ENCODE measurements around the gene MCHR1. TPM values are rescaled to one million over a fixed set of nuclear protein-coding genes. Genes with fewer than 3 reads are reported as not detected.

Gene MCHR1
- total RNA-seq, 4 donors from 2014 or later, result not detected

DNA sequence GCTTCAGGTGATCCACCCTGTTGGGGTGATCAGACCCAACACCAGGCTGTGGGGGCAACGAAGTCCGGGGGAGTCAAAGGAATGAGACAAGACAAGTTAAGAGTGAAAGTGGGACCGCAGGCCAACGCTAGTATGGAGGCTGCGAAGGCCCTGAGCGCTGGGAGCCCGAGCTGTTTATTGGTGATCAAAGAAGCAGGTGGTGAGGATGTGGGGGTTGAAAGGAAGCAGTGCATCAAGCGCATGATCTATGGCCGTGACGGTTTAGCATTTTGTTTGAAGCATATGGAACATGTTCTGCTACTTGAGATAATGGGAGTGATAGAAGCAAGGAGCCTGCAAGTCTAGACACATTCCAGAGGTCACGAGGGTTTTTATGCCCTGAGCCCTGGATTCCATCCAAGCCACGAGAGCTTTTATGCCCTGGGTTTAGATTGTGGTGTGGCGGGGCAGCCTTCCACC, 49.5 kb downstream of the MCHR1 start:
- DNase-seq (ENCODE audit: low spot score) (no peak), ATAC-seq (ENCODE audit: low FRiP score) (no peak)
- TF ChIP-seq, protein P1, sequence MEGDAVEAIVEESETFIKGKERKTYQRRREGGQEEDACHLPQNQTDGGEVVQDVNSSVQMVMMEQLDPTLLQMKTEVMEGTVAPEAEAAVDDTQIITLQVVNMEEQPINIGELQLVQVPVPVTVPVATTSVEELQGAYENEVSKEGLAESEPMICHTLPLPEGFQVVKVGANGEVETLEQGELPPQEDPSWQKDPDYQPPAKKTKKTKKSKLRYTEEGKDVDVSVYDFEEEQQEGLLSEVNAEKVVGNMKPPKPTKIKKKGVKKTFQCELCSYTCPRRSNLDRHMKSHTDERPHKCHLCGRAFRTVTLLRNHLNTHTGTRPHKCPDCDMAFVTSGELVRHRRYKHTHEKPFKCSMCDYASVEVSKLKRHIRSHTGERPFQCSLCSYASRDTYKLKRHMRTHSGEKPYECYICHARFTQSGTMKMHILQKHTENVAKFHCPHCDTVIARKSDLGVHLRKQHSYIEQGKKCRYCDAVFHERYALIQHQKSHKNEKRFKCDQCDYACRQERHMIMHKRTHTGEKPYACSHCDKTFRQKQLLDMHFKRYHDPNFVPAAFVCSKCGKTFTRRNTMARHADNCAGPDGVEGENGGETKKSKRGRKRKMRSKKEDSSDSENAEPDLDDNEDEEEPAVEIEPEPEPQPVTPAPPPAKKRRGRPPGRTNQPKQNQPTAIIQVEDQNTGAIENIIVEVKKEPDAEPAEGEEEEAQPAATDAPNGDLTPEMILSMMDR (IDR thresholded peaks at IDR 0.05), result no peak

DNA sequence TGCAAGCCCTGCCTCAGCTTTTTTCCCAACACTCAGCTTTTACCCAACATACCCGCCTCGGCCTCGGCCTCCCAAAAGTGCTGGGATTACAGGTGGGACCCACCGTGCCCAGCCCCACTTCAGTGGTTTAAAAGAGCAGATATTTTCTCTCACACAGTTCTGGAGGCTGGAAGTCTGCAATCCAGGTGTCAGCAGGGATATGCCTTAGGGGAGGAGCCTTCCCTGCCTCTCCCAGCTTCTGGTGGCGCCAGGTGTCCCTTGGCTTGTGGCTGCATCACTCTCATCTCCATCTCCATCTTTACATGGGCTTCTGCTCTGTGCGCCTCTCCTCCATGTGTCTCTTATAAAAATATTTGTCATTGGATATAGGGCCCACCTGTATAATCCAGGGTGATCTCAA, 50.0 kb downstream of the MCHR1 start:
- DNase-seq (ENCODE audit: low spot score), result no peak
- no peak for ATAC-seq (ENCODE audit: low FRiP score)
- TF ChIP-seq, protein P1 (IDR thresholded peaks at IDR 0.05), result no peak

Other genes starting within 250 kb of the MCHR1 start
- 10 to 100 TPM; 36.0 to 76.3 (median 54.7) TPM for gene MRTFA, start 42.8 kb upstream of the MCHR1 start, total RNA-seq
- 10 to 100 TPM; 15.1 to 17.8 (median 16.3) TPM for gene SLC25A17, start 139.9 kb downstream of the MCHR1 start, total RNA-seq
- gene ST13, start 177.2 kb downstream of the MCHR1 start, total RNA-seq, result 100 to 1,000 TPM; 118 to 228 (median 185) TPM
- gene XPNPEP3, start 177.7 kb downstream of the MCHR1 start, total RNA-seq, result 10 to 100 TPM; 10.1 to 19.1 (median 12.2) TPM
- not detected for gene DNAJB7, start 182.6 kb downstream of the MCHR1 start, total RNA-seq